ENCODE measurements around the gene DGKZ.
A peak's percentile ranks its signal among the peaks of the same experiment; 100 is the strongest.

DGKZ gene

DNA sequence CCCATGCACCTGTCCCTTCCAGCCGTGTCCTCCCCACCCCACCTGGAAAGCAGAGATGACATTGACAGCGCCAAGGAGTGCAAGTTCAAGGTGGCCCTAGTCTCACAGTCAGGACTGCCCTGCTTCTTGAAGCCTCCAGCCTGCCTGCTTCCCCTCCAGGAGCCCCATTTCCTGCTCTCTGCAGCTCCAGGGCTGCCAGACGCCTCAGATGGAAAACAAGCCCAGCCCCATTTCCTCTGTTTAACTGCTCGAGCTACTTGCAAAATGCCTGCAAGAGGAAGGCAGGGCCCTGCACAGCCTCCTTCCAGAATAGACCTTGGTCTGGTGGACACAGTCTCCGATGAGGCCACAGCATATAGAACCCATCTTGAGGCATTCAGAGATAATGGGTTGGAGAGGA is 5.0 kb upstream of the DGKZ start:
- Histone ChIP-seq H3K9me3 (no peaks in the 10 kb centered on the region), H3K4me3 (ENCODE audit: low read depth in 1 of 2, low read length in 1 of 2) (peak overlapping the region in 1 of 2 experiments; percentile 13), H3K36me3 (no peaks in the 10 kb centered on the region), H3K27me3 (no peaks in the 10 kb centered on the region), H3K4me1 (ENCODE audit: control insufficient read depth in 1 of 2, insufficient read depth in 1 of 2, low read depth in 1 of 2, low read length in 1 of 2) (peaks cover 97% of the 10 kb centered on the region in 2 experiments), H3K27ac (peak overlapping the region; percentile 94)
- TF ChIP-seq, protein P1, sequence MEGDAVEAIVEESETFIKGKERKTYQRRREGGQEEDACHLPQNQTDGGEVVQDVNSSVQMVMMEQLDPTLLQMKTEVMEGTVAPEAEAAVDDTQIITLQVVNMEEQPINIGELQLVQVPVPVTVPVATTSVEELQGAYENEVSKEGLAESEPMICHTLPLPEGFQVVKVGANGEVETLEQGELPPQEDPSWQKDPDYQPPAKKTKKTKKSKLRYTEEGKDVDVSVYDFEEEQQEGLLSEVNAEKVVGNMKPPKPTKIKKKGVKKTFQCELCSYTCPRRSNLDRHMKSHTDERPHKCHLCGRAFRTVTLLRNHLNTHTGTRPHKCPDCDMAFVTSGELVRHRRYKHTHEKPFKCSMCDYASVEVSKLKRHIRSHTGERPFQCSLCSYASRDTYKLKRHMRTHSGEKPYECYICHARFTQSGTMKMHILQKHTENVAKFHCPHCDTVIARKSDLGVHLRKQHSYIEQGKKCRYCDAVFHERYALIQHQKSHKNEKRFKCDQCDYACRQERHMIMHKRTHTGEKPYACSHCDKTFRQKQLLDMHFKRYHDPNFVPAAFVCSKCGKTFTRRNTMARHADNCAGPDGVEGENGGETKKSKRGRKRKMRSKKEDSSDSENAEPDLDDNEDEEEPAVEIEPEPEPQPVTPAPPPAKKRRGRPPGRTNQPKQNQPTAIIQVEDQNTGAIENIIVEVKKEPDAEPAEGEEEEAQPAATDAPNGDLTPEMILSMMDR (IDR thresholded peaks at IDR 0.05), result no peak

DNA sequence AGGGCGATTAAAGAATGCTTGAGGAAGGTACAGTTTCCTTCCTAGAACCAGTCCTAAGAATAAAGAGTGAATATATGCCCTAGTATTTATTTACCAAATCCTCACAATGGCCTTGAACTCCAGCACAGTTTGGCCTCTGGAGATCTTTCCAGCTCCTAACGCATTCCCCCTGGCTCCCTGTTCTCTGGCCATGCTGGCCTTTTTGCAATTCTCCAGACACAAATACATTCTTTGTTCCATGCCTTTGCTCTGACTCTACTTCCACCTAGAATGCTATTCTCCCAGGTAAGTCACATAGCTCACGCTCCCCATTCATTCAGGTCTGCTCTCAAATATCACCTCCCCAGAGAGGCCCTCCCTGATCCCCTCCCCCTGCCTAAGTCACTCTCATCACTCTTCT is 3.7 kb upstream of the DGKZ start:
- no peaks in the 10 kb centered on the region for H3K27me3 ChIP-seq
- H3K4me1 ChIP-seq (ENCODE audit: control insufficient read depth in 1 of 2, insufficient read depth in 1 of 2, low read depth in 1 of 2, low read length in 1 of 2), result peaks cover 93 to 94% of the 10 kb centered on the region in 2 experiments
- peak overlapping the region; percentile 94 for H3K27ac ChIP-seq
- H3K9me3 ChIP-seq, result no peaks in the 10 kb centered on the region
- TF ChIP-seq, protein P1 (IDR thresholded peaks at IDR 0.05), result no peak
- H3K4me3 ChIP-seq (ENCODE audit: low read depth in 1 of 2, low read length in 1 of 2), result no peak overlapping the region
- peaks cover 7% of the 10 kb centered on the region for H3K36me3 ChIP-seq

DNA sequence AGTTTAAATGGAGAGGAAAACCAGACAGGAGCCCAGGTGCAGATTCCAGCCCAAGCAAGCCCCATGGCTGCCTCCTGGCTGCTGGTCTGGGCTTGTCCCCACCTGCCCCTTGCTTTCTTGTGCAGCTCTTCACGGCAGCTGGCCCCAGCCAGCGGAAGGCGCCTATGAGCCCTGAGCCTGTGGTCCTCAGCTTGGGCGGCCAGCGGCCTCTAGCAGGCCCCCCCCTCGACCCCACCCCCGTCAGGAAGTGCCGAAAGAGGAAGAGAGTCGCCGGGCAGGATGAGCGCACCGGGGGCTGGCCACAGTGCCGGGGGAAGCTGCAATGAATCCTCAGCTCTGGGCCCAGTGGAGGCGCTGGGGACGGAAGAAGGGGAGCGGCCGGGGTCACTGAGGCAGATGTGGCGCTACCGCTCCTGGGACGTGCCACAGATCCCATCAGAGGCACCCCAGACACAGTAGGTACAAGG is 2.1 kb upstream of the DGKZ start:
- TF ChIP-seq, protein P1 (IDR thresholded peaks at IDR 0.05), result peak; percentile 27
- H3K9me3 ChIP-seq, result no peaks in the 10 kb centered on the region
- H3K36me3 ChIP-seq, result peaks cover 14% of the 10 kb centered on the region
- no peaks in the 10 kb centered on the region for H3K27me3 ChIP-seq
- peak overlapping the region; percentile 93 to 97 for H3K4me3 ChIP-seq (ENCODE audit: low read depth in 1 of 2, low read length in 1 of 2)
- peaks cover 93 to 94% of the 10 kb centered on the region in 2 experiments for H3K4me1 ChIP-seq (ENCODE audit: control insufficient read depth in 1 of 2, insufficient read depth in 1 of 2, low read depth in 1 of 2, low read length in 1 of 2)
- peak overlapping the region; percentile 94 for H3K27ac ChIP-seq

DNA sequence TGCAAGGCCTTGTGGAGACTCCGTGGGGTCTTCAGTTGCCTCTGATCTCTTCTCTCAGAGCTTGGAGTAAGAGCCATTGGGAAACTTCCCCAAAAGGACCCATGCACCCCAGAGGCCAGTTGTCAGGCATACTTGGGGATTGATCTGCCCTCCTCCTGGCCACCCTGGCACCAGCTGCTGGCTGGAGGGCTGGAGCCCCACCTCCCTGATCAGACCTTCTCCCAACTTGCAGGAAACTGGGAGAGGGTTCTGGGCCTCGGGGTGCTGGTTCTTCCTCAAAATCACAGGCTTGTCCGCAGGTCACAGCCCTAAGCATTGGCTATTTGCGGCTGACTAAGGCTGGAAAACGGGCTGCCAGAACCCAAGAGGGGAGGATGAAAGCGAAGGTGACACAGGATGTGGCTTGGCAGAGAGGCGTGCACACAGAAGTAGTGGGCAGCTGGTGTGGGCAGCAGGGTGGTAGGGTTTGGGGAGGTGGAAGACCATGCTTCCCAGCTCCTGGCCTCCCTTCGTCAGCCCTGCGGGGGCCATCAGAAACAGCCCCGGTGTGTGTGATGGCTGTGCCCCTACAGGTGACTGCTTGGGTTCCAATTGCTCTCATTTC is 1.3 kb upstream of the DGKZ start:
- TF ChIP-seq, protein P1 (IDR thresholded peaks at IDR 0.05), result peak; percentile 12
- no peaks in the 10 kb centered on the region for H3K9me3 ChIP-seq
- H3K36me3 ChIP-seq, result peaks cover 17% of the 10 kb centered on the region
- H3K27ac ChIP-seq, result peak overlapping the region; percentile 94
- no peaks in the 10 kb centered on the region for H3K27me3 ChIP-seq
- peak overlapping the region; percentile 93 to 97 for H3K4me3 ChIP-seq (ENCODE audit: low read depth in 1 of 2, low read length in 1 of 2)
- peaks cover 91 to 94% of the 10 kb centered on the region in 2 experiments for H3K4me1 ChIP-seq (ENCODE audit: control insufficient read depth in 1 of 2, insufficient read depth in 1 of 2, low read depth in 1 of 2, low read length in 1 of 2)

DNA sequence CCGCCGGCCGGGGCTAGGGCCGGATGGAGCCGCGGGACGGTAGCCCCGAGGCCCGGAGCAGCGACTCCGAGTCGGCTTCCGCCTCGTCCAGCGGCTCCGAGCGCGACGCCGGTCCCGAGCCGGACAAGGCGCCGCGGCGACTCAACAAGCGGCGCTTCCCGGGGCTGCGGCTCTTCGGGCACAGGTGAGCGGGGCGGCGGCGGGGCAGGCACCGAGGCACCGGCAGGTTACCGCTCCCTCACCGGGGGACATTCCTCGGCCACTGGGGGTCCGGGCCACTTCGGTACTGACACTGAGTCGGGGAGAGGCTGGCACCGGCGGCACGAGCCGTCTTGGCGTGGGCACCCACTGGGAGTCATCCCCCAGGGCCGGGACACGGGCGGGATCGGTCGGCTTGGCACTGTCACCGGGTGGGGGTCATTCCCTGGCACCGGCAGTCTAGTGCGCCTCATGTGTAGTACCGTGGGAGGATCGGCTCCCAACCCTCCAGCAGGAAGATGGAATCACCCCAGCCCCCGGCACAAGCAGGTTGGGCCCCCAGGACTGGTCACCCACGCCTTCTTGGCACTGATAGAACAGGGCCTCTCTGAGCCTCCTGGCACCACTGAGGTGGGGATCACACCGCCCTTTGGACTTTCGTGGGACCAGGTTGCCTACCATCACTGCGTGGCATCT is 511 bp downstream of the DGKZ start:
- H3K4me1 ChIP-seq (ENCODE audit: control insufficient read depth in 1 of 2, insufficient read depth in 1 of 2, low read depth in 1 of 2, low read length in 1 of 2), result peaks cover 89 to 94% of the 10 kb centered on the region in 2 experiments
- H3K9me3 ChIP-seq, result no peaks in the 10 kb centered on the region
- no peaks in the 10 kb centered on the region for H3K27me3 ChIP-seq
- peaks cover 23% of the 10 kb centered on the region for H3K36me3 ChIP-seq
- H3K4me3 ChIP-seq (ENCODE audit: low read depth in 1 of 2, low read length in 1 of 2), result peak overlapping the region; percentile 73 to 74
- TF ChIP-seq, protein P1 (IDR thresholded peaks at IDR 0.05), result no peak
- H3K27ac ChIP-seq, result peak overlapping the region; percentile 94
